NCI-H1105 (cell line): Measurements from ENCODE around the gene OVCH2.

Experiments used
- DNase-seq: peaks from one replicate; lab custom pipeline; 2025; lab: John Stamatoyannopoulos, UW

OVCH2 gene

DNA sequence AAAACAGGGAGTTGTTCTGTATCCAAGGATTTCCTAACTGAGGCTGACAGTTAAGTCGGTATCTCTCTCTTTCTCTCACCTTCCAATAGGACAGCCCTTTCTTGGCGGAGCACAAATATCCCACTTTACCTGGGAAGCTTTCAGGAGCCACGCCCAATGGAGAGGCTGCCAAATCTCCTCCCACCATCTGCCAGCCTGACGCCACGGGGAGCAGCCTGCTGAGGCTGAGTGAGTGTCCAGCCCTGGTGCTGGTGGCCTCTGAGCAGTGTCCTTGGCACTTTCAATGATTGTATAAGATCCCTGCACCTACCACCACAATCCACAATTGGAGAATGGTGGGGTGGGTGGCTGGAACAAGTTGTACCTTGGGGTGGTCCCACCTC, 66.6 kb downstream of the OVCH2 start:
- DNase-seq = no peak
